Endothelial cell of umbilical vein (primary cell): ENCODE data around the gene CCDC38. TPM values are rescaled to one million over a fixed set of nuclear protein-coding genes. Genes with fewer than 3 reads are reported as not detected.

Experiments used
- BruUV-seq: library from RNA; stranded (reverse); fragments of 400-500 nt; replicated peaks from 2 replicates; lab custom pipeline; 2021; lab: Mats Ljungman, UMichigan
- CTCF ChIA-PET: fragments of 300-600, 350-600 bp; sonication (Branson Sonifier 250); formaldehyde crosslinking; loops from one replicate; lab custom pipeline; 2021; ENCODE audit warnings: antibody characterized with exemption, inconsistent platforms; lab: Charles Lee
- POLR2A ChIA-PET: fragments of 300-600, 350-600 bp; sonication (Branson Sonifier 250); formaldehyde crosslinking; loops from one replicate; lab custom pipeline; 2021; ENCODE audit warnings: antibody characterized with exemption, inconsistent platforms; lab: Charles Lee
- DNase-seq: peaks from one replicate; pipeline ENCODE4 v3.0.0-alpha.2; 2011; ENCODE audit warnings: low read depth, low spot score
- FAIRE-seq: peaks from 2 replicates; lab custom pipeline; 2011; peaks lifted over from hg19 to GRCh38; lab: Jason Lieb, UNC
- H2AFZ ChIP-seq: 2 replicates; pipeline ENCODE4 v1.6.0; 2012; ENCODE audit warnings: low read depth, low read length, control low read depth, inconsistent platforms
- H3K27ac ChIP-seq: 2 replicates; pipeline ENCODE4 v1.5.1; 2011; ENCODE audit warnings: low read depth, mild to moderate bottlenecking, control low read depth, low read length, moderate library complexity; ENCODE audit not compliant: insufficient read depth
- H3K27me3 ChIP-seq, 2 experiments: 2 replicates each; pipeline versions ENCODE4 v1.6.0 to v1.6.1; 2011; ENCODE audit warnings: low read length in 2 of 2, mixed read lengths in 1 of 2; ENCODE audit not compliant: control insufficient read depth in 2 of 2, insufficient read depth in 2 of 2
- H3K36me3 ChIP-seq, 2 experiments: 2 replicates in 1 of 2; 3 replicates in 1 of 2; pipeline ENCODE4 v1.5.1; 2011; ENCODE audit warnings: low read length in 2 of 2, mild to moderate bottlenecking in 1 of 2, moderate library complexity in 1 of 2; ENCODE audit not compliant: control insufficient read depth in 2 of 2, insufficient read depth in 2 of 2; ENCODE audit errors: extremely low read depth in 1 of 2
- H3K4me1 ChIP-seq: 3 replicates; pipeline ENCODE4 v1.5.1; 2011; ENCODE audit warnings: mild to moderate bottlenecking, low read length; ENCODE audit not compliant: control insufficient read depth, insufficient read depth; ENCODE audit errors: extremely low read depth
- H3K4me2 ChIP-seq: 2 replicates; pipeline ENCODE4 v1.6.1; 2011; ENCODE audit warnings: low read length, control low read depth, mixed read lengths; ENCODE audit not compliant: insufficient read depth
- H3K4me3 ChIP-seq, 3 experiments: fragments of 200-600 bp in 1 of 3; sonication (generic), shearing (Covaris generic) in 1 of 3; replicated peaks in 1 of 3; 2 replicates each; pipeline ENCODE4 v1.5.1; 2011 to 2016; ENCODE audit warnings: control low read depth in 3 of 3, low read length in 3 of 3, mild to moderate bottlenecking in 2 of 3, inconsistent platforms in 1 of 3, low read depth in 1 of 3, moderate library complexity in 1 of 3; ENCODE audit not compliant: insufficient read depth in 1 of 3
- H3K79me2 ChIP-seq: 2 replicates; pipeline ENCODE4 v1.6.0; 2012; ENCODE audit warnings: low read length, inconsistent platforms; ENCODE audit not compliant: control insufficient read depth, insufficient read depth
- H3K9ac ChIP-seq: replicated peaks from 2 replicates; pipeline ENCODE3; 2011; ENCODE audit warnings: low read length, control low read depth; ENCODE audit not compliant: insufficient read depth; ENCODE audit errors: extremely low read depth
- H3K9me1 ChIP-seq: replicated peaks from 3 replicates; pipeline ENCODE4 v1.6.0; 2011; ENCODE audit warnings: mild to moderate bottlenecking, low read length; ENCODE audit not compliant: control insufficient read depth, insufficient read depth; ENCODE audit errors: extremely low read depth
- H3K9me3 ChIP-seq: replicated peaks from 2 replicates; pipeline ENCODE4 v1.5.1; 2012; ENCODE audit warnings: low read length, inconsistent platforms; ENCODE audit not compliant: control insufficient read depth, insufficient read depth
- H4K20me1 ChIP-seq: replicated peaks from 2 replicates; pipeline ENCODE3; 2011; ENCODE audit warnings: mild to moderate bottlenecking, low read length; ENCODE audit not compliant: control insufficient read depth, insufficient read depth; ENCODE audit errors: extremely low read depth
- EZH2 ChIP-seq: IDR thresholded peaks from 2 replicates; pipeline ENCODE4 v1.6.1; 2012; ENCODE audit warnings: borderline replicate concordance, low read depth, mild to moderate bottlenecking, moderate library complexity, low read length, inconsistent platforms; ENCODE audit not compliant: severe bottlenecking
- FOS ChIP-seq: IDR thresholded peaks from 2 replicates; pipeline ENCODE4 v1.6.1; 2011; ENCODE audit warnings: mild to moderate bottlenecking, low read length, moderate library complexity, borderline replicate concordance; ENCODE audit not compliant: insufficient read depth
- GATA2 ChIP-seq: IDR thresholded peaks from 2 replicates; pipeline ENCODE4 v1.7.0; 2011; ENCODE audit warnings: low read depth, mild to moderate bottlenecking, moderate library complexity, mixed read lengths, low read length; ENCODE audit not compliant: insufficient read length, insufficient read depth
- JUN ChIP-seq: IDR thresholded peaks from 2 replicates; pipeline ENCODE4 v1.6.1; 2011; ENCODE audit warnings: borderline replicate concordance, low read depth; ENCODE audit not compliant: insufficient read length, insufficient read depth
- MYC ChIP-seq: IDR thresholded peaks from one replicate; pipeline ENCODE4 v1.6.1; 2011; ENCODE audit warnings: mild to moderate bottlenecking, low read depth, low read length
- POLR2A ChIP-seq: IDR thresholded peaks from 2 replicates; pipeline ENCODE4 v1.6.1; 2012; ENCODE audit warnings: low read depth, mild to moderate bottlenecking, control low read depth, low read length
- POLR2AphosphoS5 ChIP-seq: IDR thresholded peaks from 2 replicates; pipeline ENCODE4 v1.6.1; 2012; ENCODE audit warnings: low read depth, mild to moderate bottlenecking, control low read depth, low read length, moderate library complexity; ENCODE audit not compliant: insufficient read depth
- dilution Hi-C: fragments of 300-500 bp; cut with MboI; formaldehyde crosslinking; loops from one replicate; pipeline ENCODE4 v1.15.0; 2019; ENCODE audit warnings: low sequenced_read_pairs; ENCODE audit not compliant: extremely low pct_ligation_motif_present
- intact Hi-C: fragments of 100-400 bp; cut with micrococcal nuclease; formaldehyde crosslinking; loops from one replicate; pipeline ENCODE4 v1.10.0; 2022
- polyA plus RNA-seq, 4 experiments: library from polyadenylated mRNA; depleted of rRNA in 3 of 4; stranded (reverse) in 3 of 4; unstranded in 1 of 4; fragments of >200 nt; gene quantifications; 2 replicates each; pipeline versions ENCODE4 v1.2.1 to v1.2.3, GENCODE V29; 2011 to 2012; ENCODE audit warnings: missing spikeins in 1 of 4
- total RNA-seq: library from RNA; stranded (reverse); gene quantifications from 2 replicates; pipeline ENCODE4 v1.2.3, GENCODE V29; 2021
- TF ChIP-seq, protein P1 (sequence below), 2 donors: IDR thresholded peaks; 1 replicate in 1 of 2; 2 replicates in 1 of 2; pipeline ENCODE4 v1.5.1; 2011; ENCODE audit warnings: low read length in 2 of 2, mild to moderate bottlenecking in 2 of 2, moderate library complexity in 2 of 2, control low read depth in 1 of 2, inconsistent platforms in 1 of 2, low read depth in 1 of 2; ENCODE audit not compliant: insufficient read depth in 1 of 2; ENCODE audit errors: extremely low read depth in 1 of 2
- TF ChIP-seq, protein P2 (sequence below): IDR thresholded peaks from 2 replicates; pipeline ENCODE4 v1.6.1; 2011; ENCODE audit not compliant: insufficient read depth, insufficient read length

The CCDC38 gene
- total and polyA plus RNA-seq, 2 donors (not counting 3 experiments of a cell fraction or from before 2014, with no cell fraction given): not detected

DNA sequence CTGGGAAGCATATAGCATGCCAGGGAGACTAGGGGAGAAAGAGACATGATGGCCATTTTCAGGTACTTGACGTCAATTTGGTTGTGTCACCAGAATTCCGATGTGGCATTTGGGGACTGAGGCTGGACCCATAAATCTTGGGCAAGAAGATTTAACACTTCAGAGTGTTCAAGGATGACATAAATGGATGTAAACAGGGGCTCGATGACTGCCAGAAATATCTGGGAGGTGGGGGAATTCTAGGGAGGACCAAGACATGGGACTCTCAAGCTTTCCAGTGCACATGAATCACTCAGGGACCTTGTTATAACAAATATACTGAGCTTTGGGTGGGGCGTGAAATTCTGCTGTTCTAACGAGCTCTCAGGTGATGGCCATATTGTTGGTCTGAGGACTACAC, 35.9 kb upstream of the CCDC38 start:
- Histone ChIP-seq H3K9me3 (no peaks in the 10 kb centered on the region), H3K9ac (no peak overlapping the region), H3K4me2 (no peak overlapping the region), H3K4me3 (no peak overlapping the region), H3K27ac (no peak overlapping the region), H3K9me1 (no peaks in the 10 kb centered on the region), H3K79me2 (no peaks in the 10 kb centered on the region), H3K27me3 (peaks cover 4 to 14% of the 10 kb centered on the region in 2 experiments), H3K36me3 (no peaks in the 10 kb centered on the region), H3K4me1 (no peaks in the 10 kb centered on the region), H4K20me1 (no peaks in the 10 kb centered on the region), H2AFZ (no peak overlapping the region)
- CTCF ChIA-PET: no interaction called here
- no peak for DNase-seq
- POLR2A ChIA-PET: no interaction called here
- TF ChIP-seq, protein P1, sequence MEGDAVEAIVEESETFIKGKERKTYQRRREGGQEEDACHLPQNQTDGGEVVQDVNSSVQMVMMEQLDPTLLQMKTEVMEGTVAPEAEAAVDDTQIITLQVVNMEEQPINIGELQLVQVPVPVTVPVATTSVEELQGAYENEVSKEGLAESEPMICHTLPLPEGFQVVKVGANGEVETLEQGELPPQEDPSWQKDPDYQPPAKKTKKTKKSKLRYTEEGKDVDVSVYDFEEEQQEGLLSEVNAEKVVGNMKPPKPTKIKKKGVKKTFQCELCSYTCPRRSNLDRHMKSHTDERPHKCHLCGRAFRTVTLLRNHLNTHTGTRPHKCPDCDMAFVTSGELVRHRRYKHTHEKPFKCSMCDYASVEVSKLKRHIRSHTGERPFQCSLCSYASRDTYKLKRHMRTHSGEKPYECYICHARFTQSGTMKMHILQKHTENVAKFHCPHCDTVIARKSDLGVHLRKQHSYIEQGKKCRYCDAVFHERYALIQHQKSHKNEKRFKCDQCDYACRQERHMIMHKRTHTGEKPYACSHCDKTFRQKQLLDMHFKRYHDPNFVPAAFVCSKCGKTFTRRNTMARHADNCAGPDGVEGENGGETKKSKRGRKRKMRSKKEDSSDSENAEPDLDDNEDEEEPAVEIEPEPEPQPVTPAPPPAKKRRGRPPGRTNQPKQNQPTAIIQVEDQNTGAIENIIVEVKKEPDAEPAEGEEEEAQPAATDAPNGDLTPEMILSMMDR (IDR thresholded peaks at IDR 0.05; ENCODE audit: extremely low read depth in 1 of 2, insufficient read depth in 1 of 2, low read depth in 1 of 2, low read length in 2 of 2): no peak
- TF ChIP-seq FOS: no peak
- TF ChIP-seq JUN: no peak
- no peak for TF ChIP-seq POLR2A
- TF ChIP-seq, protein P2, sequence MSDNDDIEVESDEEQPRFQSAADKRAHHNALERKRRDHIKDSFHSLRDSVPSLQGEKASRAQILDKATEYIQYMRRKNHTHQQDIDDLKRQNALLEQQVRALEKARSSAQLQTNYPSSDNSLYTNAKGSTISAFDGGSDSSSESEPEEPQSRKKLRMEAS: no peak
- no peak for TF ChIP-seq MYC
- TF ChIP-seq EZH2: no peak
- TF ChIP-seq POLR2AphosphoS5: no peak
- TF ChIP-seq GATA2: no peak
- BruUV-seq: no TSS peak
- intact Hi-C loops: no loop called here
- FAIRE-seq: no peak
- dilution Hi-C loops: no loop called here
